ENCODE results near the gene IDE.
"Not testable (repeated sequence)": the region's sequence is repeated elsewhere in the genome, so short reads cannot be mapped to it uniquely, and the experiment has no call there.

IDE gene

GRCh38 chr10:92574548-92575261 is 812 bp upstream of the IDE start:
- no peak for DNase-seq (ENCODE audit: low read depth, low spot score)
- TF ChIP-seq CTCF (IDR thresholded peaks at IDR 0.05; ENCODE audit: low read depth, low read length), result peak; percentile 11
- peak overlapping the region; percentile 78 for H3K4me3 ChIP-seq (ENCODE audit: low read depth, low read length)
- in situ Hi-C loops (cut with HindIII; ENCODE audit: low sequenced_read_pairs), result no loop called here

GRCh38 chr10:92573091-92573797 is 649 bp downstream of the IDE start:
- peak; percentile 46 for DNase-seq (ENCODE audit: low read depth, low spot score)
- peak overlapping the region; percentile 78 for H3K4me3 ChIP-seq (ENCODE audit: low read depth, low read length)
- peak; percentile 16 for TF ChIP-seq CTCF (IDR thresholded peaks at IDR 0.05; ENCODE audit: low read depth, low read length)
- in situ Hi-C loops (cut with HindIII; ENCODE audit: low sequenced_read_pairs), result no loop called here

GRCh38 chr10:92572362-92573090 is 1.4 kb downstream of the IDE start:
- H3K4me3 ChIP-seq (ENCODE audit: low read depth, low read length), result peak overlapping the region; percentile 78
- DNase-seq (ENCODE audit: low read depth, low spot score), result no peak
- no peak for TF ChIP-seq CTCF (IDR thresholded peaks at IDR 0.05; ENCODE audit: low read depth, low read length)
- in situ Hi-C loops (cut with HindIII; ENCODE audit: low sequenced_read_pairs), result no loop called here

- TF ChIP-seq CTCF (IDR thresholded peaks at IDR 0.05; ENCODE audit: low read depth, low read length), result no peak
- H3K4me3 ChIP-seq (ENCODE audit: low read depth, low read length), result no peak overlapping the region
- in situ Hi-C loops (cut with HindIII; ENCODE audit: low sequenced_read_pairs), result no loop called here
Observed at GRCh38 chr10:92571649-92572048, 2.2 kb downstream of the IDE start.

GRCh38 chr10:92569663-92570062 is 4.2 kb downstream of the IDE start:
- H3K4me3 ChIP-seq (ENCODE audit: low read depth, low read length); in situ Hi-C loops (cut with HindIII; ENCODE audit: low sequenced_read_pairs): not testable (repeated sequence)

More at GRCh38 chr10:92571649-92572048, 2.2 kb downstream of the IDE start:
- DNase-seq (ENCODE audit: low read depth, low spot score), result no peak

GRCh38 chr10:92569071-92569470 is 4.8 kb downstream of the IDE start:
- no peak for DNase-seq (ENCODE audit: low read depth, low spot score)
- in situ Hi-C loops (cut with HindIII; ENCODE audit: low sequenced_read_pairs), result no loop called here
- TF ChIP-seq CTCF (IDR thresholded peaks at IDR 0.05; ENCODE audit: low read depth, low read length), result no peak

More at GRCh38 chr10:92569663-92570062, 4.2 kb downstream of the IDE start:
- not testable (repeated sequence) for DNase-seq (ENCODE audit: low read depth, low spot score)

More at GRCh38 chr10:92569071-92569470, 4.8 kb downstream of the IDE start:
- H3K4me3 ChIP-seq (ENCODE audit: low read depth, low read length), result no peak overlapping the region
